ENCODE results near the gene DSCAML1. TPM values are rescaled to one million over a fixed set of nuclear protein-coding genes. Genes with fewer than 3 reads are reported as not detected.

The DSCAML1 gene
- total RNA-seq, 1 experiment from 2014 or later: not detected

DNA sequence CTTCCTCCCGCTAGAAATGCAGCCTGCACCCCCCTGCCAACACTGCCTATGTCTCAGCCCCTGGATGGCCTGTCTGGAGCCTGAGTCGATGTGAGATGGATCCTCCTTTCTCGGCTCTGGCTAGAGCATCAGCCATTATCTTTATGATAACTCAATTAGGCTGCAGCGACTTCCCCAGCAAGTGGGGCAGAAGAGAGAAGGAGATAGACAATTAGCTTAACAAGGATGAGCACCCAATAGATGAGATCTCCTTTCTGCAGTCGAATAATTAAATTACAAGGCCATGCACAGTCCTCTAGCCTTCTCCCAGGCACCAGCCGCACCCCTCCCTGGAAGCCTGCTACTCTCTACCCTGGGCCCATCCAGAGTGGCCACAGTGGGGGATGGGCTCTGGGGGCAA, 290.0 kb downstream of the DSCAML1 start:
- DNase-seq (ENCODE audit: low spot score): no peak
- in situ Hi-C loops (cut with HindIII; ENCODE audit: low sequenced_read_pairs): no loop called here

DNA sequence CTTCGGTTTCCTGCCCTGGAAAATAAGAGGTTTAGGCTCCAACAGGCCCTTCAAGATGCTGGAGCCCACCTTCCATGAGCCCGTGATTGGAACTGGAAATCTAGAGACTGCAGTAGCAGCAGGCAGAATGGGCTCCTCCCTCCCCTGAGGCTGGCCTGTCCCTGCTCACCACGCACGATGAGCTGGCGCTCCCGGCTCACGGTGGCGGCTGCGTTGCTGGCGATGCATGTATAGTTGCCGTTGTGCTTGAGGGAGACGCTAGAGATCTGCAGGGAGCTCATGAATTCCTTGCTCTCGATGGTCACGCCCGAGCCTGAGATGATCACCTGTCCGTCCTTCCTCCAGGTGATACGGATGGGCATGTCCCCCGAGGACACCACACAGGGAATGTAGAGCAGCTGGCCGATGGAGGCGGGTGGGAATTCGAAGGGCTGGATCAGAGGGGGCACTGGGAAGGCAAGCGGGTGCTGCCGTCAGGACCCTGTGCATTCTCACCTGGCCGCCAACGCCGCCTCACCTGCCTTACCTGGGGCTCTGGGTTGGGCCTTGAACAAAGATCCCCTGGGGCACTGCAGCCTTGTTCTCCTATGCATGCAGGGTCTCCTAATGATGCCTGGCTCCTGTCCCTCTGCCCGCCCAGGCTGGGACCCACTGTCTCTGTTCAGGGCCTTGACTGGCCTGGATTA, 291.6 kb downstream of the DSCAML1 start:
- in situ Hi-C loops (cut with HindIII; ENCODE audit: low sequenced_read_pairs): no loop called here
- DNase-seq (ENCODE audit: low spot score): no peak

DNA sequence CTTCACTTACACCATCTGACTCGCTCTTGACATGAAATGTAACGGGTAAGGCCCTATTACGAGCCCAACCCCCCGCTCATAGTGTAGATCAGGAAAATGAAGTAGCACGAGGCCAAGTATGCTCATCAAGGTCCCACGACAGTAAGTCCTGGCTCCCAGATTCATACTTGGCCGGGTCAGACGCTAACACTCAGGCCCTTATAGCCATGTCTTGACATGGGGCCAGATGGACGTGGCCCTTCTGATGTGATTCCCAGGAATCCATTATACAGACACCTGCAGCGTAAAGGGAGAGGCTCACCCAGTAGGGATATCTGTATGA, 294.3 kb downstream of the DSCAML1 start:
- in situ Hi-C loops (cut with HindIII; ENCODE audit: low sequenced_read_pairs): no loop called here
- no peak for DNase-seq (ENCODE audit: low spot score)

DNA sequence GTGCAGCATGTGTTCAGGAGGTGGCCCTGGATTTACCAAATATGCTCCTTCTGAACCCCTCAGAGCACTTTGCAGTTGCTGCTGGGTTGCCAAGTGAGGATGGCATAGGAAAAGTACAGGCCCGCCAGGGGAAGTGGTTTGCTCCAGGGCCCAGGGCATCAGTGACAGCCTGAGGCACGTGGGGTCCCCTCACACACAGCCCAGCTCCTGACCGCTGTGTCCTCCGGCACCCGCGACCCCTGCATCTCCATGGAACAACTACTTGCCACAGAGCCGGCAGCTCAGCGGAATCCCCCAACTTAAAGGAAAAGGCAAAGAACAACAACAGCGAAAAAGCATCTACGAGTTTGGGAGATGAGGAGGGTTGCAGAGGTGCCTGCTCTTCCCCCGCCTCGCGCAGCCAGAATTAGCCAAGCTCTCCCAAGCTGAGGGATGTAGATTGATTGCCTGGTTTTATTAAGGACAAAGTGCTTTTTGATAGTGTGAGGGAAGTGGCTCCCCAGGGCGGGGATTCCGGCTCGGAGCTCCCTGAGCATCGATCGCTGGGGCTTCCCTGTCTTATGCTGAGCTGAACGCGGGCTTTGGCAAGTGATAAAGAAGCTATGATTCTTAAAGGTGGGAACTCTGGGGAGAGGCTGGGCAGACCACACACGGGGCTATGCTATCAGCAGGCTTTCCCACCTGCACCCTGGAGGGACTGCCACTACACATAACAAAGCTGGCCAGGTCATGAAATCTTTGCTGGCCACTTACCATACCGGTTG, 294.8 kb downstream of the DSCAML1 start:
- in situ Hi-C loops (cut with HindIII; ENCODE audit: low sequenced_read_pairs): no loop called here
- no peak for DNase-seq (ENCODE audit: low spot score)

DNA sequence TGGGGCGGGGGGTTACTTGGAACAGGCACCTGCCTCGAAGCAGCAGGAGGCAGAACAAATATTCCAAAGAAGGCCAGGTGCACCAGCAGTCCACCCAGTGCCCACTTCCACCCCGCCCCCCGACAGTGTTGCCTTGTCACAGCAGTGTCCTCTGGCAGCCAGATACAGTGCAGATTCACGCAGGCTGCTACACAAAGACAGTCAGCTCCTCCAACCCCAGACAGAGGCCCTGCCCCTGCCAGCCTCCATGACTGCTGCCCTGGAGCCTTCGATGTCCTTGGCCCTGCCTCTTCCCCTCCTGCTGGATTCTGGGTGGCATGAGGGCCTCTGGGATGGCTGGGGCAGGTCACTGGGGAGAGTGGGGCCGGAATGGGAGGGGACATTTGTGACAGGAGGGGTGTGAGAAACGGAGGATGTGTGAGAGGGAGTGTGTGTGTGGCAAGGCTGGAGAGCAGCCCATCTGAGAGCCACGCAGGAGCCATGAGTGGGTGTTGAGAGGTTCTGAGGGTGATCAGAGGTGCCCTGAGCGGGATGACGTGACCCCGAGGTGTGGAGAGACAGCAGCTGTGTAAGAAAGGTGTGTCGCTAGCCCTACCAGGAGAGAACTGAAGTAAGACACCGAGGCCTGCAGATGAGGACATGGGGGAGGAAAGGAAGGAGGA, 295.6 kb downstream of the DSCAML1 start:
- in situ Hi-C loops (cut with HindIII; ENCODE audit: low sequenced_read_pairs): no loop called here

DNA sequence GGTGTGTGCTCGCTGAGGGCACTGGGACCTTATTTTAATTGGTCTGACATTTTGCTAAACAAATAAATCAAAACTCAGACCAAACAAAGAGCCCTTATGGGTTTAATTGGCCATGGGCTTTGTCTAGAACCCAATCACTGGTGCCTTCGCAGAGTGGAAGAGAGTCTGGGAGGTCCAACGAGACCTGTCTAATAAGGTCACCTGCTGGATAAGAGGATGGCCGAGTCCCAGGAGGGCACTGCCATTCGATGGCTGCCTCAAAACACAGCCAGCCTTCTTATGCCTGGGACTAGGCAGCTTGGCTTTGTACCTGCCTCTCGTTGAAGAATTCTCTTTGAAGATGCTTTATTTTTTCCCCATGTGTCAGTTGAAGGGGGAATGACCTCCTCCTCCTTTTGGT, 298.2 kb downstream of the DSCAML1 start:
- in situ Hi-C loops (cut with HindIII; ENCODE audit: low sequenced_read_pairs): no loop called here
- no peak for DNase-seq (ENCODE audit: low spot score)

More for the DNA sequence above, 295.6 kb downstream of the DSCAML1 start:
- DNase-seq (ENCODE audit: low spot score): no peak

DNA sequence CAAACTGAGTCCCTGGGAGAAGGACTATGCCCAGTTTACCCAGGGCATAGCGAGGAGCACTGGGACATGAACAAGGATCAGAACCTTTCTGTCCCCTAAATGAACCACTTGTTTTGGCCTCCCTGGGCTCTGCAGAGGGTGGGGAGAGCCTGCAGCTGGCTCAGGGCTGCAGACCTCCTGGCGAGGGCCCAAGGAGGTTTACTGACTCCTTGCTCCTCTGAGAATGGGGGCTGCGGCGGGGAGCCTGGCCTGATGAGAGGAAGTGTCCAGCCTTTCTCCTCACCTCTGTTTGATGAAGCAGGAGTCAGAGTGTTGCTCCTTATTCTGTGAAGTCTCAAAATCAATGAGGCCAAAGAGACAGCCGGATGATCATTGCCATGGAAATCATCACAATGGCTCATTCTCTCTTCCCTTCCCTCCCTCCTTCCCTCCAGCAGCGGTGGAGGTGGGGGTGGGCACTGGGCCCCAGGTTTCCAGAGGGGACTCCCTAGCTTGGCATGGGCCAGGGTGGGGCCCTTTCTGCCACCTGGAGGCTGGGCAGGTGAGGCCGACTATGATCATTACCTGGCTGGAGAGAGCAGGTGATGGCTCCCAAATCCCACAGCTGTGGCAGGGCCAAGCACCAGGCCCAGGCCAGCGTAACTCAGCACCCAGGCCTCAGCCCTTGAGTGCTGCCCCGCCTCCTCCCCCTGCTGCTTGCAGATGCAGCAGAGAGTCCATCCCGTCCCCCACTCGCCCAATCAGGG, 299.6 kb downstream of the DSCAML1 start:
- no peak for DNase-seq (ENCODE audit: low spot score)
- in situ Hi-C loops (cut with HindIII; ENCODE audit: low sequenced_read_pairs): no loop called here

DNA sequence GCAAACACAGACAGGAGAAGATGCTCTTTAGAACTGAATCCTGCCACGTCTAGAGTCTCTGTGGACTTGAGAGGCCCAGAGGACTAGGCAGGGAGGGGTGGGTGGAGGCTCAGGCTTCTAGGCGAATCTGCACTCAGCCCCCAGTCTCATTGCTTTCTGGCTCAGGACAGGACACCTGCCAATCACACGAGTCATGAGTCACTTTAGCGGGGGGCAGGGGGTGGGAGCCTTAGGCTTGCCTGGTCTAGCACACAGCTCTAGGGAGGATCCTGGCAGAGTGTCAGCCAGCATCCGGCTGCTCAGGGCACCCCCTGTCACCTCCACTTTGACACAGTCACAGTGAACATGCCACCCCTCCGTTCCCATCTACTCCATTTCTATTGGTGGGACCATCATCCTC, 301.7 kb downstream of the DSCAML1 start:
- in situ Hi-C loops (cut with HindIII; ENCODE audit: low sequenced_read_pairs): no loop called here
- no peak for DNase-seq (ENCODE audit: low spot score)

DNA sequence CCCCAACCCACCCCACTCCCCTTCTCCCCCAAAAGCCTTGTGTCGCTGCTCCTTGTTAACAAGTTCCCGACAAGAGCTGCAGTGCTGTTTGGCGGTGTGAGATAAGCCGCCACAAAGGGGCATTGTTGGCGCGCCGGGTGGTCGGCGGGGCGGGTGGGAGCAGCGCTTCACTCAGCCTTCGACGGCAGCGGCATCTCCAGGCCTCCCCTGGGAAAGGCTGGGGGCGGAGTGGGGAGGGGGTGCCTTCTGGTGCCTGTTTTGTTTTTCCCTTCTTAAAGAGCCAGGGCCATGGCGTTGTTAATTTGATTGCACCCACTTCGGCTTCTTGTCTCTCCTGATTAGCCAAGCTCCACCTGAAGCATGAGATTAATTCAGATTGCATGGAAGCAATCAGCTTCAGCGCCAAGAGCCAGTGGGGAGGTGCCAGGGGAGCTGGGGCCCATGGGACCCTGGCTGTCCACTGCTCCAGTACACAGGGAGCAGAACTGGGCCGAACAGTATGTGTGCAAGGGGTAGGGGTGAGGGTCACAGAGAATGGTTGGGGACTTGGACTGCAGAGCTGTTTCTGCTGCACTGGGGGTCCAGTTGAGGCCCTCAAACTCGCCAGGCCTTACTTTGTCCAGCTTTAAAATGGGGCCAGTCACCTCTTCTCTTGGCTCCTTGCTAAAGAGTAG, 304.3 kb downstream of the DSCAML1 start:
- in situ Hi-C loops (cut with HindIII; ENCODE audit: low sequenced_read_pairs): no loop called here
- DNase-seq (ENCODE audit: low spot score): no peak

DNA sequence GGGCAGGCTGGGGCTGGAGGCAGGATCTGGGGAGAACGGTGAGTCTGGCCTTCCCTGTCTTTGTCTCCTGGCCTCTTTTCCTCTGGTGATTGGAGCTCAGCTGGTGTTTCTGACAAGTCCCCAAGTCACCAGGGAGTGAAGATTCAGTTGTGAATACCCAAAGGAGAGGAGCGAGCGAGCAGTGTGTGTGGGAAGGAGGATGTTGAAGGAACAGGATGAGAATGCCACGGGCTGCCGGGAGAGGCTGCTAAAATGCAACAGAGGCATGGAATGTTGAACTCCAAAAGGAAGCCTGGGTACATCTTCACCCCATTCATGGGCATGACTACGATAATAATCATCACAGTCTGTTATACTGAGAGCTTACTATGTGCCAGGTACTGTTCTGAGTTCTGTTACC, 306.1 kb downstream of the DSCAML1 start:
- in situ Hi-C loops (cut with HindIII; ENCODE audit: low sequenced_read_pairs): no loop called here
- DNase-seq (ENCODE audit: low spot score): no peak

DNA sequence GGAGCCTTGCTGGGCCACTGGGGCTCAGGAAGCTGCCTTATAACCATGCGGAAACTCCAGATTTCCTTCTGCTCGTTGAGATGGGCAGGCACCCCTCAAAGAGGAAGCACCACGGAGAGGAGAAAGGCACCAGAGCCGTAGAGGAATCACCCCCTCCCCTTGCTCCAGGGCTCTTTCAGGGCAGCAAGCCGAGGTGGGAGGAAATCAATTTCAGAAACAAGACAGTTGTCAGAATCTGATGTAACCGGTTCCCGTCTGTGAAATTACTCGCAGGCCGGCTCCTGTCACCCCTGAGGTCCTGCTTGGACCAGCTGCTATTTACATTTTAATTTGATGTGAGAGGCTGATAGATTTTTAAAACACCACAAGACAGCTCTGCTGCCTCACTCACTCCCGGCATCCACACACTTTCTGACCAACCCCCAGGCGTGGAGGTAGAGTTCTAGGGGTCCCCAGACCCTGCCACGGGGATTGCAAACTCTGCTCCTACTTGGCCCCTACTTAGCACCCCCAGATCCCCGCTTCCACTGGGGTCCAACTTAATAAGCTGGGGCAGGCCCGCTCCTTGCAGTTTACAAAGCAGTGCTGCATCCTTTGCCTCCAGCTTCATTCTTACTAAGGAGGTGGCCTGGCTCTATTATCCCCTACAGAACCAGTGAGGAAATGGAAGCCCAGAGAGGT, 306.9 kb downstream of the DSCAML1 start:
- in situ Hi-C loops (cut with HindIII; ENCODE audit: low sequenced_read_pairs): no loop called here
- DNase-seq (ENCODE audit: low spot score): no peak

DNA sequence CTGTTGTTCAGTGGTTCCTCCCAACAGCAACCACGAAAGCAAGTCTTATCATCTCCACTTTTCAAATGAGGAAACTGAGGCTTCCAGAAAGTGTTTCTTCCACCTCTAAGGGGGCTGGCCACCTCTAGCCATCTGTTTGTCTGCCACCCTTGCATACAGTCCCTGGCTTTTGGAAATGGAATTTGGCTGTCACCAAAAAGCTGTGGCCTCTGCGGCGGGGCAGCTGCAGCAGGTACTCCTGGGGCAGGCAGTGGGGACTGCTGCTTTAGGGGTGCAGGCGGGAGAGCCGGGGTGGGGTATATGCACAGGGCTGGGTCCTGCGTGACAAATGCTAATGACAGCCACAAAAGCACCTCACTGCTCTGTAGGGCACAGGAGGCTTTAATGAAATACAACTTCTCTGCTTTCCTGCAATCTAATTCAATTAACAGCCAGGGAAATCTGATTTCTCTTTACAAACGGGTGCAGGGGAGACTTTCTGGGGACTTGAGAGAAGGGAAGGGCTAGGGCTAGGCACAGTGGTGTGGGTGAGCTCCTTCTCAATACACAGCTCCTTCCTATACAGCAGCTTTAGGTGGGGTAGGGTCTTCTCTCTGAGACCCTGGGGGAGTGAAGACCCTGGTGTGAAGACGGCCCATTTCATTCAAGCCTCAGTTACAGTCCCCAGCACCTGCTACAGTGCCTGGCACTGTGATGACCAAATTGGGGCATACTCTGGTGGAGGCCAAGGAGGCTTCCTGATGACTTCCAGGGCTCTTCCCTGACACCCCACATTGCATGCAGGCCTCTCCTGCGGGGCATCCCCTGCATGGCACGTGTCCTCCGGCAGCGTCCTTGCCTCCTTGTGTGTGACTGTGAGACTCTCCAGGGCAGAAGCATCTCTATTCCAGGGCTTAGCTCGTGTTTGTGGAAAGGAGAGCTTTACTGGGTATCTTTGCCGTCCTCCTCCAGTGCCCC, 307.7 kb downstream of the DSCAML1 start:
- in situ Hi-C loops (cut with HindIII; ENCODE audit: low sequenced_read_pairs): no loop called here
- DNase-seq (ENCODE audit: low spot score): no peak

DNA sequence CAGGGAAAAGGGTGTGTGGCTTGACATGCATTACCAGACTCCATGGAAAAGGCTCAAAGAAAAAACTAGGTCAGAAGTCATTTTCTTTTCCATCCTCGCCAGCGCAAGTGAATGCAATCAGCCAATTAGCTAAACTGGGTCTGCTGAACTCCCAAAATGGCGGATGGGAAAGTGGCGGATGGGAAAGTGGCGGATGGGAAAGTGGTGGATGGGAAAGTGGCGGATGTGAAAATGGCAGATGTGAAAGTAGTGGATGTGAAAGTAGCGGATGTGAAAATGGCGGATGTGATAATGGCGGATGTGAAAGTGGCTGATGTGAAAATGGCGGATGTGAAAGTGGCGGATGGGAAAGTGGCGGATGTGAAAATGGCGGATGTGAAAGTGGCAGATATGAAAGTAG, 311.0 kb downstream of the DSCAML1 start:
- DNase-seq (ENCODE audit: low spot score): no peak
- in situ Hi-C loops (cut with HindIII; ENCODE audit: low sequenced_read_pairs): no loop called here

DNA sequence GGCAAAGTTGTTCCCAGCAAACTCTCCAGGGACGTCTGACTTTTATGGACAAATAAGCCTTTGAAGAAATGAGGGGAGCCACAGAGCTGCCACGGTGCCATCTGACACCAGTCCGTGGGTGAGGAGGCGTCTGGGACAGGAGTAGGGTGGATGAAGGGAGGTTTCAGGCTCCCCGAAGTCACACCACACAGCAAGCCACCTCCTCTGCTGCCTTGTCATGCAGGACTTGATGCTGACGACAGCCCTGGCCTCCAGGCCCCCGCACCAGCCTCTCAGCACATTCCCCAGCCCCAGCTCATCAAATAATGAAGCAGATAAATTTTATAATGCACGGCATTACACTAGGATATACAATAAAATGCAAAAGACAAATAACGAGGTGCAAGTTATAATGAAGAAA, 312.9 kb downstream of the DSCAML1 start:
- no peak for DNase-seq (ENCODE audit: low spot score)
- in situ Hi-C loops (cut with HindIII; ENCODE audit: low sequenced_read_pairs): no loop called here

DNA sequence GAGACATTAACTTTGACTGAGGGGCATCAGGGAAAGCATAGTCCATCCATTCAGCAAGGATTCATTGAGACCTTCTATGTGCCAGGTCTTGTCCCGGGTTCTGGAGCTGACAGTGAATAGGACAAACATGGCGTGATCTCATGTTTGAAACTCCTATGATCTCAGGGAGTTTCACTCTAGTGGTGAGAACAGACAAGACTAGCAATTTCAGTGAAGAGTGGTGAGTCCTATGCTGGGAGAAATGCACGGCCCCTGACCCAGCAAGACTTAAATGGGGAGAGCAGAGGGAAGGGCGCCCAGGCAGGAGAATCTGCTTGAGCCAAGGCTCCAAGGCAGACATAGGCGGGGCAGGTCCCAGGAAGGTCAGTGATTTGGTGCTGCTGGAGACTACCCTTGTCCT, 313.6 kb downstream of the DSCAML1 start:
- no peak for DNase-seq (ENCODE audit: low spot score)
- in situ Hi-C loops (cut with HindIII; ENCODE audit: low sequenced_read_pairs): no loop called here

DNA sequence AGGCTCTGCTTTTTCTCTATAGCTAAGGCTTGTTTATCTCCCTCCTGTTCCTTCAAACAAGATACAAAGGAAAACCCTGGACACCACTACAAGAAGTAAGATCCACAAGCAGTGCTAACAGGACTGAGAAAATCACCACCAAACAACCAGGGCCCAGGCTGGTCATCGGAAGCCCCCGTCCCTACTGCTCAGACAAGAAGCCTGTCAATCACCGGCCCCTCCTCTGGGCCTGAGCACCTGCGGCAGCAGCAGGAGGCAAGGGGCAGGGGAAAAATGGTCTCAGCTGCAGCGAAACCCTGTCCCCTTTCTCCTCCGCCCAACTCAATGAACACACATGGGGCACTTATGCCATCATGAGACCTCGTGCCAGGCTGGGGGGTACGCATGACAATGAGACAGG, 314.1 kb downstream of the DSCAML1 start:
- in situ Hi-C loops (cut with HindIII; ENCODE audit: low sequenced_read_pairs): no loop called here

DNA sequence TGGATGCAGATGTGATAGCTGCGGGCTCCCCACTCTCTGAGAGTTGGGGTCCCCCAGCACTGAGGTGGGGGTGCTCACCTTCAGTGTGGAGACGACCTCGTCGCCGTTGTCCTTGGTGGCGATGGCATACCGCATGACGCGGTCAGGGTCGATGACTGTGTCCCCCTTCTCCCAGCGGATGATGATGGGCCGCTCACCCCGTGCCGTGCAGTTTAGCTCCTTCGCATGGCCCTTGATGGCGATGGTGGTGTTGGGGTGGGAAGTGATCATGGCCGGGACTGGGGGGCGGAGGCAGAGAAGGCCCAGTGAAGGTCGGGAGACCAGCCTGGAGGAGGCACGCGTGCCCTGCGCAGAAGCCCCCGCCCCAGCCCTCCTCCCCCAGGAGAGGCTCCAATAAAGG, 315.1 kb downstream of the DSCAML1 start:
- in situ Hi-C loops (cut with HindIII; ENCODE audit: low sequenced_read_pairs): no loop called here

More for the DNA sequence above, 314.1 kb downstream of the DSCAML1 start:
- no peak for DNase-seq (ENCODE audit: low spot score)

DNA sequence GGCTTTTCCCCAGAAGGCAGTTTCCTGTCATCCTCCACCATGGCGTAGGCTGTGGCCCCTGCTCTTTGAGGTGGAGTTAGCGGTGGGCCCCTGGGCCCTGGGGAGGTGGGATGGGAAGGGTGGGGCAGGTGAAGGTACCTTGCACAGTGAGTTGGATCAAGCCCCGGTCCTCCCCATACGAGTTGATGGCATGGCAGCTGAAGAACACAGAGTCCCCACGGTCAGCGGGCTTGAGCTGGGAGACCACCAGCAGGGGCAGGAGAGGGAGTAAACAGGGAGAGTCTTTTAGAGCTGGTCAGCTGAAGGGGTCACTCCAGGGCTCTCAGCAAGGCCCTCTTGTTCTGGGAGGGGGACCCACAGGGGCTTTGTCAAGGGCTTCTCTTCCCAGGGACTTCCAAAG, 316.0 kb downstream of the DSCAML1 start:
- DNase-seq (ENCODE audit: low spot score): no peak
- in situ Hi-C loops (cut with HindIII; ENCODE audit: low sequenced_read_pairs): no loop called here

More for the DNA sequence above, 315.1 kb downstream of the DSCAML1 start:
- no peak for DNase-seq (ENCODE audit: low spot score)
